Measurements from ENCODE around the gene MAN2B2. TPM values are rescaled to one million over a fixed set of nuclear protein-coding genes. Genes with fewer than 3 reads are reported as not detected.
A peak's percentile ranks its signal among the peaks of the same experiment; 100 is the strongest.

MAN2B2 gene
- total RNA-seq, 2 experiments from 2014 or later = 10.8 to 13.0 TPM

- H3K9me3 Mint-ChIP-seq = no peaks in the 10 kb centered on the region
- no peak overlapping the region for H3K4me3 Mint-ChIP-seq
- H3K4me1 Mint-ChIP-seq (ENCODE audit: low read depth) = peaks cover 29% of the 10 kb centered on the region
- no peaks in the 10 kb centered on the region for H3K27me3 Mint-ChIP-seq
- TF ChIP-seq CTCF (IDR thresholded peaks at IDR 0.05) = no peak
- peak overlapping the region; percentile 17 for H3K27ac Mint-ChIP-seq
- intact Hi-C loops (cut with micrococcal nuclease) = no loop called here
- ATAC-seq (no peak), DNase-seq (no peak)
- ChIA-PET POLR2A (interaction anchor here (0.9 to 3.2 kb wide), 5 partner anchors 16 to 67 kb away, joined by 3 to 11 read pairs (median 3); partner anchors contain the start of gene MRFAP1L1), CTCF (interaction anchor here (0.6 to 1.8 kb wide), 5 partner anchors 20 to 332 kb away, joined by 3 to 6 read pairs (median 5); a partner anchor contains a TSS)
- H3K36me3 Mint-ChIP-seq (ENCODE audit: low read depth) = peaks cover 30% of the 10 kb centered on the region
Measured at GRCh38 chr4:6643141-6643847, 68.3 kb downstream of the MAN2B2 start.

GRCh38 chr4:6644792-6645530, 70.0 kb downstream of the MAN2B2 start:
- intact Hi-C loops (cut with micrococcal nuclease) = no loop called here
- ATAC-seq = no peak
- DNase-seq = no peak
- no peak overlapping the region for H3K27ac Mint-ChIP-seq
- no peaks in the 10 kb centered on the region for H3K9me3 Mint-ChIP-seq
- POLR2A ChIA-PET = interaction anchor here (3.2 to 3.5 kb wide), 2 partner anchors 13 to 28 kb away, joined by 11 to 19 read pairs; a partner anchor contains a TSS
- H3K4me3 Mint-ChIP-seq = no peak overlapping the region
- H3K4me1 Mint-ChIP-seq (ENCODE audit: low read depth) = peaks cover 26% of the 10 kb centered on the region
- CTCF ChIA-PET = interaction anchor here (1.0 to 1.6 kb wide), 3 partner anchors 9 to 229 kb away, joined by 3 to 4 read pairs (median 3); no protein-coding TSS in a partner anchor
- TF ChIP-seq CTCF (IDR thresholded peaks at IDR 0.05) = no peak
- peaks cover 30% of the 10 kb centered on the region for H3K36me3 Mint-ChIP-seq (ENCODE audit: low read depth)
- H3K27me3 Mint-ChIP-seq = no peaks in the 10 kb centered on the region

GRCh38 chr4:6647169-6647568, 72.2 kb downstream of the MAN2B2 start:
- ChIA-PET CTCF (interaction anchor here (1.3 kb wide), 1 partner anchor 16 kb away, joined by 5 read pairs; no protein-coding TSS in a partner anchor), POLR2A (interaction anchor here (1.2 to 3.5 kb wide), 3 partner anchors 11 to 69 kb away, joined by 3 to 19 read pairs (median 7); partner anchors contain the start of gene BLOC1S4)
- no peak for TF ChIP-seq CTCF (IDR thresholded peaks at IDR 0.05)
- DNase-seq (no peak), ATAC-seq (no peak)
- H3K9me3 Mint-ChIP-seq = no peaks in the 10 kb centered on the region
- intact Hi-C loops (cut with micrococcal nuclease) = no loop called here
- no peaks in the 10 kb centered on the region for H3K27me3 Mint-ChIP-seq
- no peak overlapping the region for H3K27ac Mint-ChIP-seq
- H3K4me1 Mint-ChIP-seq (ENCODE audit: low read depth) = peaks cover 17% of the 10 kb centered on the region
- no peak overlapping the region for H3K4me3 Mint-ChIP-seq
- H3K36me3 Mint-ChIP-seq (ENCODE audit: low read depth) = peaks cover 13% of the 10 kb centered on the region

- POLR2A ChIA-PET = interaction anchor here (3.5 kb wide), 1 partner anchor 10 kb away, joined by 19 read pairs; no protein-coding TSS in a partner anchor
- intact Hi-C loops (cut with micrococcal nuclease) = no loop called here
- peaks cover 8% of the 10 kb centered on the region for H3K36me3 Mint-ChIP-seq (ENCODE audit: low read depth)
- no peak overlapping the region for H3K4me3 Mint-ChIP-seq
- H3K27ac Mint-ChIP-seq = no peak overlapping the region
- peaks cover 12% of the 10 kb centered on the region for H3K4me1 Mint-ChIP-seq (ENCODE audit: low read depth)
- DNase-seq = no peak
- no peaks in the 10 kb centered on the region for H3K27me3 Mint-ChIP-seq
- no peak for ATAC-seq
- no peaks in the 10 kb centered on the region for H3K9me3 Mint-ChIP-seq
- TF ChIP-seq CTCF (IDR thresholded peaks at IDR 0.05) = no peak
- CTCF ChIA-PET = interaction anchor here (1.3 kb wide), 1 partner anchor 16 kb away, joined by 5 read pairs; no protein-coding TSS in a partner anchor
Measured at GRCh38 chr4:6647582-6648230, 72.7 kb downstream of the MAN2B2 start.

All from activated CD8-positive, alpha-beta T cell treated with anti-CD3 and anti-CD28 coated beads for 36 hours (primary cell).